ENCODE measurements around the gene LAMB1. TPM values are rescaled to one million over a fixed set of nuclear protein-coding genes. Genes with fewer than 3 reads are reported as not detected.

Gene LAMB1
- total RNA-seq, 1 experiment from 2014 or later, result 32.0 TPM

- no peaks in the 10 kb centered on the region for H4K20me1 ChIP-seq (ENCODE audit: insufficient read depth)
- ATAC-seq (no peak), DNase-seq (ENCODE audit: low read depth, low spot score) (no peak)
- no peak overlapping the region for H3K4me2 ChIP-seq (ENCODE audit: low read length)
- peaks cover 0 to 17% of the 10 kb centered on the region in 2 experiments; a peak in 2 of 4 replicates for H3K36me3 ChIP-seq (ENCODE audit: control insufficient read depth in 1 of 2, insufficient read depth in 2 of 2, low read length in 2 of 2)
- no peaks in the 10 kb centered on the region for H3K27me3 ChIP-seq (ENCODE audit: insufficient read depth, low read length)
- intact Hi-C loops (cut with micrococcal nuclease), result no loop called here
- peaks cover 0 to 21% of the 10 kb centered on the region in 2 experiments; a peak in 2 of 4 replicates for H3K4me1 ChIP-seq (ENCODE audit: control insufficient read depth in 1 of 2, insufficient read depth in 2 of 2, low read length in 2 of 2)
- ChIA-PET RAD21 (ENCODE audit: low non-redundant PET in 1 of 2, low total read pairs in 2 of 2, uncharacterized antibody in 2 of 2, unreplicated experiment in 2 of 2) (no interaction called here), CTCF (no interaction called here), POLR2A (no interaction called here)
- no peaks in the 10 kb centered on the region for H3K9me2 ChIP-seq (ENCODE audit: insufficient read depth)
- H3K9ac ChIP-seq (ENCODE audit: low read length), result no peak overlapping the region
- H3K79me2 ChIP-seq (ENCODE audit: insufficient read depth, low read length), result no peaks in the 10 kb centered on the region
- H3K27ac ChIP-seq (ENCODE audit: low read depth, low read length), result no peak overlapping the region
- no peak overlapping the region for H3K4me3 ChIP-seq (replicated peaks in 1 of 2; ENCODE audit: low read depth in 1 of 2, low read length in 2 of 2)
- no TSS peak for BruUV-seq (replicated peaks)
- no peak for TF ChIP-seq REST (IDR thresholded peaks at IDR 0.05; ENCODE audit: low read depth)
- H3K9me3 ChIP-seq (ENCODE audit: control insufficient read depth in 1 of 2, insufficient read depth in 1 of 2, low read depth in 1 of 2, low read length in 2 of 2), result no peaks in the 10 kb centered on the region
- no peak overlapping the region for H2AFZ ChIP-seq (ENCODE audit: low read depth, low read length, poor library complexity, severe bottlenecking)
Observed at GRCh38 chr7:107955394-107955793, 47.6 kb downstream of the LAMB1 start.

GRCh38 chr7:107953924-107954303 lies 49.0 kb downstream of the LAMB1 start:
- Histone ChIP-seq H3K9me2 (ENCODE audit: insufficient read depth) (no peaks in the 10 kb centered on the region), H3K4me2 (ENCODE audit: low read length) (no peak overlapping the region), H3K9me3 (ENCODE audit: control insufficient read depth in 1 of 2, insufficient read depth in 1 of 2, low read depth in 1 of 2, low read length in 2 of 2) (no peaks in the 10 kb centered on the region), H3K79me2 (ENCODE audit: insufficient read depth, low read length) (no peaks in the 10 kb centered on the region), H3K9ac (ENCODE audit: low read length) (no peak overlapping the region), H2AFZ (ENCODE audit: low read depth, low read length, poor library complexity, severe bottlenecking) (no peak overlapping the region), H3K27ac (ENCODE audit: low read depth, low read length) (no peak overlapping the region), H3K27me3 (ENCODE audit: insufficient read depth, low read length) (no peaks in the 10 kb centered on the region), H3K36me3 (ENCODE audit: control insufficient read depth in 1 of 2, insufficient read depth in 2 of 2, low read length in 2 of 2) (peaks cover 0 to 14% of the 10 kb centered on the region in 2 experiments; a peak in 2 of 4 replicates), H4K20me1 (ENCODE audit: insufficient read depth) (no peaks in the 10 kb centered on the region), H3K4me3 (replicated peaks in 1 of 2; ENCODE audit: low read depth in 1 of 2, low read length in 2 of 2) (no peak overlapping the region), H3K4me1 (ENCODE audit: control insufficient read depth in 1 of 2, insufficient read depth in 2 of 2, low read length in 2 of 2) (peaks cover 10 to 32% of the 10 kb centered on the region in 2 experiments)
- intact Hi-C loops (cut with micrococcal nuclease), result no loop called here
- RAD21 ChIA-PET (ENCODE audit: low non-redundant PET in 1 of 2, low total read pairs in 2 of 2, uncharacterized antibody in 2 of 2, unreplicated experiment in 2 of 2), result no interaction called here
- DNase-seq (ENCODE audit: low read depth, low spot score), result no peak
- CTCF ChIA-PET, result no interaction called here
- no peak for ATAC-seq
- POLR2A ChIA-PET, result no interaction called here
- BruUV-seq (replicated peaks), result no TSS peak
- TF ChIP-seq MAX (IDR thresholded peaks at IDR 0.05) (no peak), ELF1 (IDR thresholded peaks at IDR 0.05; ENCODE audit: borderline replicate concordance, low read depth) (no peak), CBX3 (IDR thresholded peaks at IDR 0.05; ENCODE audit: low read depth) (no peak)

Measured in HCT116 (cell line).